GM12872 (cell line): ENCODE data around the gene USP54.

Experiments
- CTCF ChIP-seq: IDR thresholded peaks from 3 replicates; pipeline ENCODE4 v1.5.1; 2011; ENCODE audit warnings: low read depth, mild to moderate bottlenecking, low read length, moderate library complexity; ENCODE audit not compliant: insufficient read depth

The USP54 gene

GRCh38 chr10:73537709-73538108, 53.4 kb downstream of the USP54 start:
- TF ChIP-seq CTCF, result no peak

GRCh38 chr10:73537288-73537687, 53.9 kb downstream of the USP54 start:
- no peak for TF ChIP-seq CTCF

GRCh38 chr10:73534857-73535256, 56.3 kb downstream of the USP54 start:
- no peak for TF ChIP-seq CTCF

- peak; percentile 69 for TF ChIP-seq CTCF
Measured at GRCh38 chr10:73529089-73529832, 61.9 kb downstream of the USP54 start.

GRCh38 chr10:73522263-73522662, 68.9 kb downstream of the USP54 start:
- no peak for TF ChIP-seq CTCF

- no peak for TF ChIP-seq CTCF
Measured at GRCh38 chr10:73519336-73519735, 71.8 kb downstream of the USP54 start.

- no peak for TF ChIP-seq CTCF
Measured at GRCh38 chr10:73517166-73517888, 73.8 kb downstream of the USP54 start.
